ENCODE data around the gene ABCG5.

The ABCG5 gene

DNA sequence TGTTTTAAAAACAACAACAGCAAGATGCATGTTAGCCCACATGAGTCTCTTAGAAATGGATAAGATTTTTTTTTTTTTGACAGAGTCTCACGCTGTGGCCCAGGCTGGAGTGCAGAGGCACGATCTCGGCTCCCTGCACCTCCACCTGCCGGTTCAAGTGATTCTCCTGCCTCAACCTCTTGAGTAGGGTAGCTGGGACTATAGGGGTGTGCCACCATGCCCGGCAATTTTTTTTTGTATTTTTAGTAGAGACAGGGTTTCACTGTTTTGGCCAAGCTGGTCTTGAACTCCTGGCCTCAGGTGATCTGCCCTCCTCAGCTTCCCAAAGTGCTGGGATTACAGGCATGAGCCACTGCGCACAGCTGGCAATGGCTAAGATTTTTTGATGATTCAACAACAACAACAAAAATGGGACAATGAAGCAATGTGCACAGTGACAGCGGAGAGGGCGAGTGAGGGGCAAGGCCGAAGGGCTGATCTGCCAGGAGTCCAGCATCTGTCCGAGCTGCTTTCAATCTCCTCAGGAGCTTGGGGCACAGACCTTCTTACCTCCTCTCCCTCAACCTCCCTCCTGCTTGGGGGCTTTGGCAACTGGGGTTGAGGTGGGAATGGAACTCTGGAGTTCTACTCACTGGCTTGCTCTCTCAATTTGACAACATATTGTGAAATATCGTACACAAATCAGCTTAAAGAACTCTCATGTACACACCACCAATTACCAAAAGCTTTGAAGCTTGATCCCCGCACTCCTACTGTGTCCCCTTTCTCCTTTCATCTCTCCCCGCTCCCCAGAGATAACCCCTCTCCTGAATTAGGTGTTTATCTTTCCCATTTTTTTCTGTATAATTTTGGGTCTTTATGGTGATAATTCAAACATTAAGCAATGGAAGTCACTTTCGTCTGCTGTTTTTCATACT, 3.6 kb upstream of the ABCG5 start:
- DNase-seq (ENCODE audit: low spot score) = no peak

DNA sequence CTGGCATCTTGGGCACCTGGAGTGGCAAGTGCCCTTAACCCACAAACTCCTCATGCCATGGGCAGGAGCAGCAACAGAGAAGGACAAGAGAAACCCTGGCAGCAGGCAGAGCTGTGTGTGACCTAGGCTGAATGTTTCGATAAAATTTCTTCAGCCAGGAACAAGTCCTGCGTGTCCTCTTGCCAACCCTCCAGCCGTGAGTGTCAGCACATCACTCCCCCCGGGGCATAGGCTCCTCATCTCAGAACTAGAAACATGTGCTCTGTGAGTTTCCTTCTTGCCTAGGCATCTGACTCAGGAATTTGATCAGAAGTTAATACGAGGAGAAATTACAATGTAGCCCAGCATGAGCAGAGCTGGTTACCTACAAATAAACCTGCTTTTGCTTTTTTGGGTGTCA, 2.3 kb upstream of the ABCG5 start:
- no peak for DNase-seq (ENCODE audit: low spot score)

DNA sequence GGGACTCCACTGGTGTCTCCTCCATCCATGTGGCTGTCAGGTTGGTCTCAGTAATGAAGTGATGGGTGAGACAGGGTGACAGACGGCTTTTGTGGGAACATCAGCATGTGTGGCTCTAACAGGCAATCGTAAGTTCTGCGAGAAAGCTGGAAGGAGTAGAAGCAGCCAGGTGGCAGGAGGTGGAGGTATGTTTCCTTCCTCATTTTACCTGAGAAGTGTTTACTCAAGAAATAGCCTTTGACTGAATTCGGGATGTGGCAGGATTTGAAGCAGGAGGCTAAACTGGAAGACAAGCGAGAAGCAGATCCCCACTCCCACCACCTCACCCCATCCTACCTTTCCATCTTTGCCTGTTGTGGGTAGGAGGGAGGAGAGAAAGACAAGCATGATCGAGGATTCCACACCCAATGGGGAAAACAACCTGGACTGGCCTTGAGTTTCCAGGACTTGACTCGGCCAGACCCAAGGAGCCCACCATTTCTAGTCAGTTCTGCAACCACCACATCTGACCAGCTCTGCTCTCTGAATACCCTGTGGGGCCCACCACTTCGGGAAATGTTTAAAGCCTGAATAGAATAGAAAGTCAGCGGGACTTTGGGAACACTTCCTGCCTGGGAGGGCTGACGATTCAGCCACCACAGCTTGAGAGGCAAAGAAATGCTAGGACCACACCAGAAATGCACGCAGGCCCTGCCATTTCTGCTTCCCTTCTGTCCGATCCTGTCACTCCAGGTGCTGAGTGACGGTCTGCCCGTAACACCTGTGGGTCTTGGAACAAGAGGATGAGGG, 1.3 kb upstream of the ABCG5 start:
- DNase-seq (ENCODE audit: low spot score) = no peak

DNA sequence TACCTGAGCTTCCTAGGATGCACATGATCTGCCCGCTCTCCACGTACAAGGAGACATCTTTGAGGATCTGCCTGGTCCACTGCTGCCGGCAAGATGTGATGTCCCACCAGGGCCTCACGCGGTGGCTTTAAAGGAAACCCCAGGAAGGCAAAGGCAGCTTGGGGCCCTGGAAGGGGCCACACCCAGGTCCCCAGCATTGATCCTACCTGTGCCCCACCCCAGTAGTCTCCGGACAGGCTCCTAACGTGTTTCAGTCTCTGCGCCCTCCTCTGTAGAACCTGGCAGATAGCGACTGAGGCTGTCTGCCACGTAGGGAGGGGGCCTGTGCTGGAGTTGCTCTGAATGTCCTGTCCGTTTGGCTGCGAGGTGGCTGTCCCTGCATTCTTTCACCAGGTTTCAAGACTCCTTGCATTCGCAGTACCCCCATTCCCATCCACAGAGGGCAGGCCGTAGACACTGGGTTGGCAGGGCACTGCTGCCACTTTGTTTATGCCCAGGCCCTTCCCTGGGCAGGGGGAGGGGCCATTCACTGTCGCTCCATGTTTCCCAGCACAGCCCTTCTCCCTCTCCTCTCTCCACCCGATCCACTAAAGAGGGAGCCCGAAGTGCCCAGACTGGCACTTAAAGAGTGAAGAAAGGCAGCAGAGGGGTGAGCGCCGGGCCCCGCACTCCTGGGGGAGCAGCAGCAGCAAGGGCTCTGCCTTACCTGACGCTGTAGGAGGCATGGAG, 644 bp downstream of the ABCG5 start:
- DNase-seq (ENCODE audit: low spot score) = no peak

DNA sequence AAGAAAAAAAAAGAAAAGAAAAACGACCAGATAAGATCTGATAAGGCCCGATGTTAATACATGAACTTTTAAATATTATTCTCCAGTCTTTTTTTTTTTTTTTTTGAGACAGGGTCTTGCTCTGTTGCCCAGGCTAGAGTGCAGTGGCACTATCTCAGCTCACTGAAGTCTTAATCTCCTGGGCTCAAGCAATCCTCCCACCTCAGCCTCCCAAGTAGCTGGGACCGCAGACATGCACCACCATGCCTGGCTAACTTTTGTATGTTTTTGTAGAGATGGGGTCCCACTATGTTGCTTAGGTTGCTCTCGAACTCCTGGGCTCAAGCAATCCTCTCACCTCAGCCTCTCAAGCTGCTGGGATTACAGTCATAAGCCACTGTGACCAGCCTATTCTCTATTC, 1.6 kb downstream of the ABCG5 start:
- no peak for DNase-seq (ENCODE audit: low spot score)

DNA sequence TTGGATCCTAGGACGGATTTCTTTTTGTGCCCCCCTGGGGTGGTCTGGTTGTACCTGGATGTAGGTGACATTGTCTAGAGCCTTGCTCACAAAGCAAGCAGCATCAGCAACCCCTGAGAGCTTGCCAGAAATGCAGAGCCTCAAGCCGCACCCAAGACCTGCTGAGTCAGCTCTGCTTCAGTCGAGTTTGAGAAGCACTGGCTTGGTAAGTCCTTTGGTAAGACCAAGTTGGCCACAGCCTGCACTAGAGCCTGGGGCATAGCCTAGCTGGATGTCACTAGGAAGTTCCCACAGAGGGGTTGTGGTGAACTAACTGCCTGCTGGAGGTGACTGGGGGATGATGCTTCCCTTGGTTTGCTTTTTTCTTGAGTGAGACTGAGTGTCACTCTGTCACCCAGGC, 6.2 kb downstream of the ABCG5 start:
- DNase-seq (ENCODE audit: low spot score) = no peak

DNA sequence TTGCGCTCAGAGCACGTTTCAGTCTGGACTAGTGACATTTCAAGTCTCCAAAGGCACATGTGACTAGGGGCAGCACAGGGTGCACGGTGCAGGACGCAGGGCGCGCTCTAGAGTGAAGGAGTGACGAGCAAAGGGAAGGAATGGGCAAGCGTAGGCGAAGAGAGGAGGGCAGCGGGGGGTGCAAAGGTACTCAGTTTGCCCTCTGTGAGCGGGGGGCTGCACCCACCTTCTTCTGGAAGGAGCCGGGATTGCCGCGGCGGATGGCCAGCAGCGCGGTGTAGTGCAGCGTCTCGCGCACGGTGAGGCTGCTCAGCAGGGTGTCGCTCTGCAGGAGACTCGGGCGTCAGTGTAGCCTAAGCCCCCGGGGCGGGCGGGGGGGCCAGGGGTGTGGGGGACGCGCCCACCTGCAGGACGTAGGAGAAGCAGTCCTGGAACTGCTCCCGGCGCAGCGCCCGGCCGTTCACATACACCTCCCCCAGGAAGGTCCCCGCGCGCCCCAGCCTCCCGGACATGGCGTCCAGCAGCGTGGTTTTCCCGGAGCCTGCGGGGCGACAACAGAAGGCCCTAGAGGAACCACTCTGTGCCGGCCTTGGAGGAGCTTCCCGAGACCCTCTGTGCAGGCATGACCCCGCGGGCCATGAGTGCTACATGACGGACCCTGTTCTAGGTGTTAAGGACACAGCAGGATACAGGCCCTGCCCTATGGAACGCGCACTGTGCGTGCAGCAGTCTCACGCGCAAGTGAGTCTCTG, 6.9 kb downstream of the ABCG5 start:
- no peak for DNase-seq (ENCODE audit: low spot score)

DNA sequence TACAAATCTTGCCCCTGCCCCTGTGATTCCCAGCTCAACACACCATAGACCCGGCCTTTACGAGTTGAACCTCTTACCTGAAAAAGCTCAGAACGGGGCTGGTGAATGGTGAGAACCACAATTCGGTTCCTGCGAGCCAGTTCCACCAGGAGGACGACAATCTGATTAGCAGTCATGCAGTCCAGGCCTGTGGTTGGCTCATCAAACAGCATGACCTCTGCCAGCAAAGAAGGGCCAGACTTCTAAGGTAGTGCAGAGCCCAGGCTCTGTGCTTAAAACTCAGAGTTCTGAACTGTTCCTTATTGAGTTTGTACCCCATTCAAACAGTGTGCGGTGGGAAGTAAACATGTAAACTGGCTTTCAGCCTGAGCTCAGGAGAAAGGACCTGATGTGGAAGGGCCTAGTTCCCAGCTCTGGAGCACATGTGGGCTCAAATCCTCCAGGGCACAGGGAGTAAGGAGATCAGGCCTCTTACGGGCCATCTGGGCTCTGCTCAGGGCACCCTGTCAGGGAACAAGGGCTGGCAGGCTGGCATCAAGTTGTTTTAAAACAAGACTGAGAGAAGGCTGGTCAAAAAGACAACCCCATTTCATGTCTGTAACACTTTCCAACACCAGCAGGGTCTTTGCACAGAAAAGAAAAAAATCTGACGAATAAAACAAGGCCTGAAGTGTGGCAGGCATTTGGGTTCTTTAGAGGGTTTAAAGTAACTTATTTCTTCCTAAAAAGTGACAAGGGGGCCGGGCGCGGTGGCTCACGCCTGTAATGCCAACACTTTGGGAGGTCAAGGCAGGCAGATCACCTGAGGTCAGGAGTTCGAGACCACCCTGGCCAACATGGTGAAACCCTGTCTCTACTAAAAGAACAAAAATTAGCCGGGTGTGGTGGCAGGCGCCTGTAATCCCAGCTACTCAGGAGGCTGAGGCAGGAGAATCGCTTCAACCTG, 12.1 kb downstream of the ABCG5 start:
- DNase-seq (ENCODE audit: low spot score) = no peak

DNA sequence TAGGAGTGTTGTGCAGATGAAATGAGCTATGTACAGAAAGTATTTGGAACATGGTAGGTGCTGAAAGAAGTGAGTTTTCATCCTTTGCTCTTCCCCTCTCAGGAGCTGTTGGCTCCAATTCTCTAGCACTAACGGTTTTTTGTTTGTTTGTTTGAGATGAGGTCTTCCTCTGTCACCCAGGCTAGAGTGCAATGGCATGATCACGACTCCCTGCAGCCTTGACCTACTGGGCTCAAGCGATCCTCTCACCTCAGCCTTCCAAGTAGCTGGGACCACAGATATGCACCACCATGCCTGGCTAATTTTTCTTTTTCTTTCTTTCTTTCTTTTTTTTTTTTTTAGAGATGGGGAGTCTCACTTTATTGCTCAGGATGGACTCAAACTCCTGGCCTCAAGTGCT, 12.8 kb downstream of the ABCG5 start:
- no peak for DNase-seq (ENCODE audit: low spot score)

DNA sequence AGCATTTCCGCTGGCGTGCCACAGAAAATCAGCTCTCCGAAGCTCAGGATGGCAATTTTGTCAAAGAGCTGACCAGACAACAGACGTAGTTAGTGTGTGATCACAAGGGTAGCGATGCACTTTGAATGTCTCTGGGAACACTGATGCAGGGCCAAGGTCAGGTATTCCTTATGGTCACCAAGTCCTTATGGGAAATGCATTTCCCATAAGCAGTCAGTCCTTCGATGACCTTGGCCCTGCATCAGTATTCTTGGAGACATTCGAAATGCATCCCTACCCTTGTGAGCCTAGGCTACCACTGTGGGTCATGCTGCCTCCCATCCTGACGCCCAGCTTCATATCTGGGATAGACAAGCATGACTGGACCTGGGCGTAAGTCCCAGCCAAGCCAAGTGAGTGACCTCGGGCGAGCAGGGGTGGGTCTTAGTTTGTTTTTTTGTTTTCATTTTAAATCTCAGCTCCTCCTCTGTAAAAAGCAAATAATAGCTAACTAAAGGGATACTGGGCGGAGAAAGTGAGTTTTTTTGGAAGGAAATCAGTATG, 13.6 kb downstream of the ABCG5 start:
- no peak for DNase-seq (ENCODE audit: low spot score)

DNA sequence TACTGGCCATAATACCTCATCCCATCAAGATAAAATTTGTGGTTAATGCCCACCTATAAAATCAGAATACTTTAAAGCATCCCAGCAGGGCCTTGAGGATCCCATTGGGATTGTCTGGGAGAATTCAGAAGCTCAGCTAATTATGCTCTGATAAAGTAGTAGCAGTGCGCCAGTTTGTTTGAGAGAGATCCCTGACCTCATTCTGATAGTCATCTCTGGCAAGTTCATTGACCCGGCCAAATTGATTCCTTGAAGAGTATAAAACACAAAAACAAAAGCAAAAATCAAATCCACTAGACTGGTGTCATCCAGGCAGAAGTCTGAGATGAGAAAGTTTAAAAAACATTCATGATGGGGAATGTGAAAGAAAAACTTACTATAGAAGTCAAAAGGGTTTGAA, 14.1 kb downstream of the ABCG5 start:
- no peak for DNase-seq (ENCODE audit: low spot score)

DNA sequence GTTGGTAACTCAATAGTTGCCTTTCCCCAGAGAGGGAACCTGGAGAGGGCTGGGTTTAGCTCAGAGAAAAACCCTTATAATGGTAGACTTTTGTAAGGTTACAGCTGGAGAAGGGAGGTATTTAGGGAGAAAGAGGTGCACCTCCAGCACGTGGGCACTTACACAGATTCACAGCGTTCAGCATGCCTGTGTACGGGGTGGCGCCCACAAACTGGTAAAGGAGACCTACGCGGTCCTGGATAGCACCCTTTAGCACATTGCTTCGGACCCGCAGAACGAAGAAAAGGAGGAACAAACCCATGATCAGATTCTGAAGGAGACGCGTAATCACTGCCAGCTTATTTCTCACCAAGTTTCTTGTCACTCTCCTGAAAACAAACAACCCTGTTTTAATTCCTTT, 14.9 kb downstream of the ABCG5 start:
- no peak for DNase-seq (ENCODE audit: low spot score)

DNA sequence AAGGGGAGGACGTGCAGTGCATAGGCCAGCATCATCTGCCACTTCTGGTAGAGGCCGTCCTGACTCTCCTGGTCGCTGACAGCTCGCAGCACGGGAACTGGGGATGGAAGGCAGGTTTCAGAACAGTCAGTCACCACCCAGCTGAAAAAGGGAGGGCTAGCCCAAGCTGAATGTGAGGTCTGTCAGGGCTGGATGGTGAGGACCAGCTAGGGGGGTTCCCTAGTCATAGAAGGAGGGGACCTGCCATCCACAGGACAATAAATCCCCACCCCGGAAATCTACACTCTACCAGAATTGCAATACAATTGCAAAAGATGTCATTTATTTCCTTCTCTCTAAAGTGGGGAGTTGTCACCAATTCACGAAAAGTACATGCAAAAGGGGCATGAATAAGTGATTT, 15.8 kb downstream of the ABCG5 start:
- no peak for DNase-seq (ENCODE audit: low spot score)

DNA sequence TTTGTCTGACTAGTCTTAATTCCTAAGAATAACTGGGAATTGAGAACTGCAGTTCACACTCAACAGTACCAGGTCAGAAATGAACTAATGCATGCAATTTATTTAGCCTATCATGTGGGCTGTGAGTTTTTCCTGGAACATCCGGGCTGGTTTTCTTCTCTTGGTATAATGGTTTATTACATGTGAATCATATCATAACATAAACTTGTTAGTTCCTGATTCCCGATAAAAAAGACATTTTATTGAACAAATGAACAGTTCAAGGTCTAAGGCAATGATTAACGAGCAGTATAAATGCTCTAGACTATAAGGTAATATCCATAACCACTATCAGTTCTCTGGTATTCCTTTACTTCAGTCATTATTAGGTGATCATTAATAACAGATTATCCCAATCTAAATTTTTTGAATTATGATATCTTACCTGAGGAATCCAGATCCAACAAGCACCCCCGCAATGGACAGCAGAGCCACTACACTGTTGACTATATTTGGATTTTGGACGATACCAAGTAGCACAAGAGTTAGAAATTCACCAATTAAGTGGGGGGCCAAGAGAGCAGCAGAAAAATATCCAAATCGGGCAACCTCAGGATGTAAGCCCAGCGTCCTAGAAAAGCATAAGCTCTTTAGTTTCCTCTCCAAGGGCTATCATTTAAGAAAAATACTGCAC, 19.0 kb downstream of the ABCG5 start:
- DNase-seq (ENCODE audit: low spot score) = no peak

DNA sequence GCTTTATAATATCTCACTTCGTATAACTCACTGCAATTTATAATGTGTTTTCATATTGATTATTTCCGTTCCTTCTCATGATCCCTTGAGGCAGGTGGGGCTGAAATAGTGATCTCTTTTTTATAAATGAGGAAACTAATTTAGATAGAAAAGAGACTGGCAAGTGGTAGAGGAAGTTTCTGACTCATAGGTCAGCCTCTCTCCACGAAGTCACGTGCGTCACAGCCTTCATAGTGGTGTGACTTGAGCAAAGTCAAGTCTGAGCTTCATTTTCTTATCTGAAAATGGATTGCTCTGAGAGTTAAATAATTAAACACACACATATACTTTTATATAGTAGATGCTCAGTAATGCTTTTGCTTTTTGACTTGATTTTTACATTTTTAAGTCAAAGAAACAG, 19.9 kb downstream of the ABCG5 start:
- DNase-seq (ENCODE audit: low spot score) = peak; percentile 3

DNA sequence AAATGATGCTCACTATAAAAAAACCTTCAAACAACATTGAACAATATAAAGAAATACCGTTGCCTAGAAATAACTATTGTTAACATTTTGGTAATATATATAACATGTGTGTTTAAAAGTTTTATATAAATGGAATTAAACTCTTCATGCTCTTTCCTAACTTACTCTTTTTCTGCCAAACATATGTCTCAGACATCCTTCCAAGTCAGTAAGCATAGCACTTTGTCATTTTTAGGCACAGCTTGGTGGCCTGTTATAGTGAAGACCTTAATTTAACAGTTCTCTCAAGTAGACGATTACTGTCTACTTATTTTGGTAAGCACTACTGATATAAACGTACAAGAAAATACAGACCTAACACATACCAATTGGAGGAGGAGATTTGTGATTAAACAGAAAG, 23.9 kb downstream of the ABCG5 start:
- no peak for DNase-seq (ENCODE audit: low spot score)

DNA sequence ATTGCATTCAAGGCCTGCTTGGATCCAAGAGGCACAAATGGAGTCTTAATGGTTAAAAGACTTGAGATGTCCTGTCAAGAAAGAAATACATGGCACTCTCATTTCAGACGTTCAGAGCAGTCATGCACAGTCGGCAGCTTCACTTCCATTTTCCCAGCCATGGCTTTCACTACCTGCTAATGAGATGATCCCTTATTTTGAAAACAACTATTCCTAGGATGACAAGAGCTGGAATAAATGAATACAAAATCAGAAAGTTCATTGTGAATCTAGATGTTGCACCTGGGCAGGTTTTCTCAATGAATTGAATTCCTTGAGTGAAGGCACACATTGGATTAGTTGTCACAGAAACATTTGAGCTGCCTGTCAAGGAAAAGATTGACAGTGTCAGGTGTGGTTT, 25.7 kb downstream of the ABCG5 start:
- DNase-seq (ENCODE audit: low spot score) = no peak

DNA sequence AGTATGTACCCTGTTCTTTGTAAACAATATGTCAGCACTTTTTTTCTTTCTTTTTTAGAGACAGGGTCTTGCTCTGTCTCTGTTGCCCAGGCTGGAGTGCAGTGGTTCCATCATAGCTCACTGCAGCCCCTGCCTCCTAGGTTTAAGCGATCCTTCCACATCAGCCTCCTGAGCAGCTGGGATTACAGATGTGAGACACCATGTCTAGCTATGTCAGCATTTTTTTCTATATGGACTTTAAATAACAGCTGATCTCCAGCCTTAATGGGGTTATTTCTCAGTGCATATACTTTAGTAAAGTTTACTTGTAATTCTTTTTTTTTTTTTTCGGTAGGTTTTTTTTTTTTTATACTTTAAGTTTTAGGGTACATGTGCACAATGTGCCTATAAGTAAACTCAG, 26.6 kb downstream of the ABCG5 start:
- no peak for DNase-seq (ENCODE audit: low spot score)

DNA sequence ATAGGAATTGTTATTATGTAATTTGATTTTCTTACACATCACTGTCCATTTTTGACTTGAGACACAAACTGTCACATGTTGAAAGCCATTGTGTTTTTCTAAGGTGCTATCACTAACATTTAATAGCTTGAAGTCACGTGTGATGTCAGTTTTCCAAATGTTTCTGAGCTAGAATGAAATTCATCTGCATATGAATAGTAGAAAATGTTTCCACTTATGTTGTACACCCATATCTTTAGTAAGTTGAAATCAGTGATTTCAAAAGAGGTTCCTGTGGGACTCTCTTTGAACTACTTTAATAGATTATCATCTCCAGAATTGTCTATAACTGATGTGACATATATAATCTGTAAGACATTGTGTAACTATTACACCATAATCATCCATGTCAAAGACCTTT, 27.8 kb downstream of the ABCG5 start:
- DNase-seq (ENCODE audit: low spot score) = no peak

DNA sequence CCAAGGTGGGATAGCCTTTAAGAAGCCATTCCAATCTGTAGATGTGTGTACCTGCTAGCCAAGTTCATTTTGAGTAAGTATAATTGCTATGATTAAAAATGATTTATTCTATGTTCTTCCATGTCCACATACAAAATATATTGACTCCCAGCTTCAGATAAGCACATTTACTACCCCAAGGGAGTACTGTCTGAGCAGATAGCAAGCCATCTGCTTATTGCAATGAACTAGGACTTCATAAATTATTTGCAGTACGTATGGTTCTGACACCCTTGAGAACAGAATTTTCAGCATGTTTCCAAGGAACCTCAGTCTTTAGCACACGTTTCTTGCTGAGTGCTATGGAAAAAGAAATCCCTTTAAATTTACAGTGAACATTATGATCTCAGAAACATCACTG, 28.2 kb downstream of the ABCG5 start:
- no peak for DNase-seq (ENCODE audit: low spot score)
